PC-3 (cell line): ENCODE results near the gene ROPN1L. TPM values are rescaled to one million over a fixed set of nuclear protein-coding genes. Genes with fewer than 3 reads are reported as not detected.
"Not testable (repeated sequence)": the region's sequence is repeated elsewhere in the genome, so short reads cannot be mapped to it uniquely, and the experiment has no call there.

Experiments used
- ATAC-seq: fragments of 200-7000 bp; cut with Tn5 transposase; 2 replicates; pipeline ENCODE4 v1.9.1; 2020; ENCODE audit warnings: mild to moderate bottlenecking, moderate library complexity
- BruUV-seq: library from RNA; stranded (reverse); fragments of 400-500 nt; replicated peaks from 2 replicates; lab custom pipeline; 2021; lab: Mats Ljungman, UMichigan
- CTCF ChIA-PET: fragments of 300-600 bp; sonication (Branson Sonifier 250); formaldehyde crosslinking; loops from one replicate; lab custom pipeline; 2022; ENCODE audit warnings: antibody characterized with exemption; lab: Charles Lee
- POLR2A ChIA-PET: fragments of 300-600 bp; sonication (Branson Sonifier 250); formaldehyde crosslinking; loops from one replicate; lab custom pipeline; 2022; ENCODE audit warnings: antibody characterized with exemption; ENCODE audit not compliant: unreplicated experiment; lab: Charles Lee
- DNase-seq: peaks from one replicate; pipeline ENCODE4 v3.0.0-alpha.2; 2015
- H2AFZ ChIP-seq: fragments of 300-600 bp; sonication (generic); 2 replicates; pipeline ENCODE4 v1.6.0; 2016; ENCODE audit warnings: antibody characterized with exemption, low read length
- H3F3A ChIP-seq: fragments of 300-600 bp; sonication (generic); one replicate; pipeline ENCODE4 v1.6.0; 2017; ENCODE audit warnings: antibody characterized with exemption, low read length, control low read depth, mild to moderate bottlenecking; ENCODE audit not compliant: unreplicated experiment
- H3K27ac ChIP-seq: fragments of 300-600 bp; sonication (generic); 2 replicates; pipeline ENCODE4 v1.5.1; 2016; ENCODE audit warnings: mild to moderate bottlenecking, low read length
- H3K27me3 ChIP-seq: fragments of 300-600 bp; sonication (generic); 2 replicates; pipeline ENCODE4 v1.6.1; 2016; ENCODE audit warnings: low read length, mixed read lengths
- H3K36me3 ChIP-seq: fragments of 300-600 bp; sonication (generic); 2 replicates; pipeline ENCODE4 v1.6.1; 2016; ENCODE audit warnings: low read depth, mixed run types, low read length, mixed read lengths
- H3K4me1 ChIP-seq: fragments of 300-600 bp; sonication (generic); 2 replicates; pipeline ENCODE4 v1.5.1; 2016; ENCODE audit warnings: low read length; ENCODE audit not compliant: insufficient read depth
- H3K4me2 ChIP-seq: fragments of 300-600 bp; sonication (generic); 2 replicates; pipeline ENCODE4 v1.6.0; 2016; ENCODE audit warnings: low read length
- H3K4me3 ChIP-seq: fragments of 300-600 bp; sonication (generic); 2 replicates; pipeline ENCODE4 v1.5.1; 2016; ENCODE audit warnings: mild to moderate bottlenecking, low read length, mixed read lengths
- H3K79me2 ChIP-seq: fragments of 300-600 bp; sonication (generic); 2 replicates; pipeline ENCODE4 v1.6.1; 2017; ENCODE audit warnings: low read length, mixed read lengths
- H3K9ac ChIP-seq: fragments of 300-600 bp; sonication (generic); 2 replicates; pipeline ENCODE4 v1.6.0; 2016; ENCODE audit warnings: mild to moderate bottlenecking, low read length
- H3K9me2 ChIP-seq: fragments of 300-600 bp; sonication (generic); replicated peaks from 2 replicates; pipeline ENCODE4 v1.6.1; 2016; ENCODE audit warnings: mixed run types, low read length, mixed read lengths
- H3K9me3 ChIP-seq: fragments of 300-600 bp; sonication (generic); 2 replicates; pipeline ENCODE4 v1.6.1; 2016; ENCODE audit warnings: low read length, mixed read lengths
- H4K20me1 ChIP-seq: fragments of 300-600 bp; sonication (generic); 2 replicates; pipeline ENCODE4 v1.6.1; 2016; ENCODE audit warnings: low read length, mixed read lengths
- EZH2 ChIP-seq: fragments of 300-600 bp; sonication (generic); IDR thresholded peaks from one replicate; pipeline ENCODE4 v1.6.1; 2017; ENCODE audit warnings: antibody characterized with exemption, mild to moderate bottlenecking, low read length; ENCODE audit not compliant: unreplicated experiment
- EZH2phosphoT487 ChIP-seq: fragments of 300-600 bp; sonication (generic); IDR thresholded peaks from 2 replicates; pipeline ENCODE4 v1.6.1; 2018; ENCODE audit warnings: mild to moderate bottlenecking, antibody characterized with exemption, low read length, borderline replicate concordance
- intact Hi-C: fragments of 100-400 bp; cut with micrococcal nuclease; formaldehyde crosslinking; loops from 2 replicates; pipeline ENCODE4 v1.9.0; 2023
- total RNA-seq: library from RNA; depleted of rRNA; stranded (reverse); fragments of >200 nt; gene quantifications from 2 replicates; pipeline ENCODE4 v1.2.3, GENCODE V29; 2014
- TF ChIP-seq, protein P1 (sequence below): fragments of 300-600 bp; sonication (generic); conservative IDR thresholded peaks from 2 replicates; pipeline ENCODE4 v1.5.1; 2017; ENCODE audit warnings: antibody characterized with exemption, low read depth, mild to moderate bottlenecking, low read length

The ROPN1L gene
- total RNA-seq, 1 experiment from 2014 or later: 0.95 TPM

DNA sequence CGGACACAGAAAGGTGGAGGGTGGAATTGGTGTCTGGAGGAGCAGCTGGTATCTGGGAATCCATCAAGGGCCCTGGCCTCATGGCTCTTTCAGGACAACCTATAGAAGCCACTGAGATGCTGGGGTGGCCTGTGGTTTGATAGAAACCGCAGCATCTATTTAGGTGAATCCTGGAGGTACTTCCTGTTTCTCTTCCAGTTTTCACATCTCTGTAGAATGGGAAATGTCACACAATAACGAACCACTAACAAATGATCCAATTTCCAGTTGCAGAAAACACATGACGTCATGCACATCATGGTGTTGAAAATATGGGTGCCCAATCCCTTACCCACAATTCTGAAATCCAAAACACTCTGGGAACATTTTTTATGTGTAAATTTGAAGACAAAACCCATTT lies 52.2 kb downstream of the ROPN1L start:
- intact Hi-C loops: no loop called here
- Histone ChIP-seq H3K36me3 (no peaks in the 10 kb centered on the region), H3K79me2 (no peaks in the 10 kb centered on the region), H3K4me3 (no peak overlapping the region), H4K20me1 (no peaks in the 10 kb centered on the region), H2AFZ (no peak overlapping the region), H3K9me3 (no peaks in the 10 kb centered on the region), H3K27ac (no peak overlapping the region), H3K9ac (no peak overlapping the region), H3F3A (no peaks in the 10 kb centered on the region), H3K4me1 (no peaks in the 10 kb centered on the region), H3K27me3 (no peaks in the 10 kb centered on the region), H3K4me2 (no peak overlapping the region), H3K9me2 (no peaks in the 10 kb centered on the region)
- ChIA-PET POLR2A (no interaction called here), CTCF (no interaction called here)
- TF ChIP-seq, protein P1, sequence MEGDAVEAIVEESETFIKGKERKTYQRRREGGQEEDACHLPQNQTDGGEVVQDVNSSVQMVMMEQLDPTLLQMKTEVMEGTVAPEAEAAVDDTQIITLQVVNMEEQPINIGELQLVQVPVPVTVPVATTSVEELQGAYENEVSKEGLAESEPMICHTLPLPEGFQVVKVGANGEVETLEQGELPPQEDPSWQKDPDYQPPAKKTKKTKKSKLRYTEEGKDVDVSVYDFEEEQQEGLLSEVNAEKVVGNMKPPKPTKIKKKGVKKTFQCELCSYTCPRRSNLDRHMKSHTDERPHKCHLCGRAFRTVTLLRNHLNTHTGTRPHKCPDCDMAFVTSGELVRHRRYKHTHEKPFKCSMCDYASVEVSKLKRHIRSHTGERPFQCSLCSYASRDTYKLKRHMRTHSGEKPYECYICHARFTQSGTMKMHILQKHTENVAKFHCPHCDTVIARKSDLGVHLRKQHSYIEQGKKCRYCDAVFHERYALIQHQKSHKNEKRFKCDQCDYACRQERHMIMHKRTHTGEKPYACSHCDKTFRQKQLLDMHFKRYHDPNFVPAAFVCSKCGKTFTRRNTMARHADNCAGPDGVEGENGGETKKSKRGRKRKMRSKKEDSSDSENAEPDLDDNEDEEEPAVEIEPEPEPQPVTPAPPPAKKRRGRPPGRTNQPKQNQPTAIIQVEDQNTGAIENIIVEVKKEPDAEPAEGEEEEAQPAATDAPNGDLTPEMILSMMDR: no peak
- TF ChIP-seq EZH2phosphoT487 (no peak), EZH2 (no peak)
- ATAC-seq (no peak), DNase-seq (no peak)
- no TSS peak for BruUV-seq

DNA sequence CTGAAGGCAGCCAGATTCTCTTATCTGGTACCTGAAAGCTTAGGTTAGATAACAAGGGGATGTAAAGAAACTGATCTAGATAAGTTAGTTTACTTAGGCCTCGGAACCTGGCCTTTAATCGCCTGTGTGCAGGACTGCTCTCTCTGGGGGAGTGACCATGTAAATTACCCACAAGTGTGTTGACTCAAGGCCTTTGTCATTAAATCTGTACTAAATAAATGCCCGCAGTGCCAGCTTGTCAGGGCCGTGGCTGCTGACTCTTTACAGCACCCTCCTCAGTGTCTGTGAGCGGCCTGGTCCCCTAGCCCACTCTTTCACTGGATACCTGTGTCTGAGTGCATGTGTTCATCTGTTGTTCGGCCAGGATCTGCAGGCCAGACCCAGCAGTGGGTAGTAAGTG lies 52.8 kb downstream of the ROPN1L start:
- ATAC-seq, H3K27me3 ChIP-seq, H2AFZ ChIP-seq, H3K4me1 ChIP-seq, H3K9me2 ChIP-seq, intact Hi-C loops, H3K79me2 ChIP-seq, H4K20me1 ChIP-seq, H3K9ac ChIP-seq, BruUV-seq, H3K36me3 ChIP-seq, H3F3A ChIP-seq, H3K4me2 ChIP-seq, CTCF ChIA-PET, H3K9me3 ChIP-seq, DNase-seq, H3K4me3 ChIP-seq, H3K27ac ChIP-seq, POLR2A ChIA-PET: not testable (repeated sequence)

DNA sequence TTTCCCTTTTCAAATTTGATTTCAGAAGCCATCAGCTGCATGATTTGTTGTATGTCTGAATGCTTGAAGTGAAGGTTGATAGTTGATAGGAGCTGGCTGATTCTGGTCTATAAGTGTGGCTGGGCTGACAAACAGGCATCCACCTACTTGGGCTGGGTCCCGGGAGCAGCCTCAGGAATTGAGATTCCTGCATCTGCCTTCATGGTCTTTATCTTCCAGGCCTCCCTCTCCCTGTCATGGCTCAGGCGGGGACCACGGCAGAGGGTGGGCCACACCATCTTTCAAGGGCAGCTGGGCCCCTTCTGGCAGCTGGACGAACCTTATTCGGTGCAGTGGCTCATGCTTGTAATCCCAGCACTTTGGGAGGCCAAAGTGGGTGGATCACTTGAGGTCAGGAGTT lies 55.9 kb downstream of the ROPN1L start:
- no TSS peak for BruUV-seq
- no peak overlapping the region for H2AFZ ChIP-seq
- H3K9ac ChIP-seq: no peak overlapping the region
- H3K27me3 ChIP-seq: no peaks in the 10 kb centered on the region
- no peaks in the 10 kb centered on the region for H3K4me1 ChIP-seq
- no peaks in the 10 kb centered on the region for H3K9me3 ChIP-seq
- intact Hi-C loops: no loop called here
- no peaks in the 10 kb centered on the region for H3K9me2 ChIP-seq
- H3K4me2 ChIP-seq: no peak overlapping the region
- no peaks in the 10 kb centered on the region for H4K20me1 ChIP-seq
- TF ChIP-seq, protein P1: no peak
- DNase-seq (no peak), ATAC-seq (no peak)
- H3F3A ChIP-seq: no peaks in the 10 kb centered on the region
- no peak overlapping the region for H3K4me3 ChIP-seq
- no peaks in the 10 kb centered on the region for H3K36me3 ChIP-seq
- no peak overlapping the region for H3K27ac ChIP-seq
- H3K79me2 ChIP-seq: no peaks in the 10 kb centered on the region
- ChIA-PET CTCF (no interaction called here), POLR2A (no interaction called here)
